Right lobe of liver (tissue), 4 donors: Measurements from ENCODE around the gene POT1.

Source experiments
- CTCF ChIP-seq, 4 donors: fragments of 200-600 bp in 3 of 4; fragments of 450-650 bp in 1 of 4; IDR thresholded peaks; one replicate each; pipeline versions ENCODE4 v1.5.1 to v1.8.0; 2016 to 2022; ENCODE audit warnings: antibody characterized with exemption in 4 of 4, mild to moderate bottlenecking in 2 of 4
- POLR2A ChIP-seq: fragments of 450-650 bp; IDR thresholded peaks from one replicate; pipeline ENCODE4 v1.6.1; 2017; ENCODE audit warnings: antibody characterized with exemption, mild to moderate bottlenecking
- donor health status: DM: no; HTN: no; CAD: no.
- donor health status: DM: no; HTN: no; CAD: no.
- donor health status: DM: no; HTN: yes; CAD: no.

- no peak for TF ChIP-seq CTCF (IDR thresholded peaks at IDR 0.05)
- TF ChIP-seq POLR2A = no peak
These were observed 93.5 kb downstream of the POT1 start for GRCh38 chr7:124836173-124836572.
